Measurements from ENCODE around the gene COPG2.

DNA sequence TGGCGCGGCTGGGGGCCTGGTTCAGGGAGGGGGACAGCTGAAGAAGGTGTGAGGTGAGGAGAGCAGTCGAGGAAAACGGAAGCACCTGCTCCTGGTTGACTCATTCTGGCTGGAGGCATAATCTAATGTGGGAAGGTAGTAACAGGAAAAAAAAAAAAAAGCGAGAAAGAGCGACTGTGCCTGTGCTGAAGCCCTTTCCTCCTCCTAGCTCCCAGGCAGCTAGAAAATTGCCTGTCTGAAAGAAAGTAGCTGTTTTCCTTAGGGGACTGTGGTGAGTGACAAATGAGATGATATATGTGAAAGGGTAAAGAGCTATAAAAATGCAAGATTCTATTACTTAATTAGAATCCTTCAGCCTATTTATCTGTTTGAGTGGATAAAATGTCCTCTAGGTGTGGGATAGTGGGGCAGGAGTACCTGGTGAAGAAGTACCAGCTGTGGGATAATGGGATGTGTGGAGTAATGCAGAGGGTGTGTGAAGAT is 181.6 kb downstream of the COPG2 start:
- TF ChIP-seq, protein P1, sequence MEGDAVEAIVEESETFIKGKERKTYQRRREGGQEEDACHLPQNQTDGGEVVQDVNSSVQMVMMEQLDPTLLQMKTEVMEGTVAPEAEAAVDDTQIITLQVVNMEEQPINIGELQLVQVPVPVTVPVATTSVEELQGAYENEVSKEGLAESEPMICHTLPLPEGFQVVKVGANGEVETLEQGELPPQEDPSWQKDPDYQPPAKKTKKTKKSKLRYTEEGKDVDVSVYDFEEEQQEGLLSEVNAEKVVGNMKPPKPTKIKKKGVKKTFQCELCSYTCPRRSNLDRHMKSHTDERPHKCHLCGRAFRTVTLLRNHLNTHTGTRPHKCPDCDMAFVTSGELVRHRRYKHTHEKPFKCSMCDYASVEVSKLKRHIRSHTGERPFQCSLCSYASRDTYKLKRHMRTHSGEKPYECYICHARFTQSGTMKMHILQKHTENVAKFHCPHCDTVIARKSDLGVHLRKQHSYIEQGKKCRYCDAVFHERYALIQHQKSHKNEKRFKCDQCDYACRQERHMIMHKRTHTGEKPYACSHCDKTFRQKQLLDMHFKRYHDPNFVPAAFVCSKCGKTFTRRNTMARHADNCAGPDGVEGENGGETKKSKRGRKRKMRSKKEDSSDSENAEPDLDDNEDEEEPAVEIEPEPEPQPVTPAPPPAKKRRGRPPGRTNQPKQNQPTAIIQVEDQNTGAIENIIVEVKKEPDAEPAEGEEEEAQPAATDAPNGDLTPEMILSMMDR (conservative IDR thresholded peaks at IDR 0.05; ENCODE audit: low read length) = no peak
- TF ChIP-seq EZH2phosphoT487 (IDR thresholded peaks at IDR 0.05; ENCODE audit: borderline replicate concordance) = no peak

All from Loucy (cell line).